Esophagus (tissue), 2 donors: ENCODE measurements around the gene SPTBN5. TPM values are rescaled to one million over a fixed set of nuclear protein-coding genes. Genes with fewer than 3 reads are reported as not detected.

Experiments used
- H3K27ac ChIP-seq, 2 donors: one replicate each; pipeline ENCODE4 v1.5.1; 2013; ENCODE audit warnings: low read depth in 2 of 2, mild to moderate bottlenecking in 2 of 2, inconsistent platforms in 1 of 2, low read length in 1 of 2, moderate library complexity in 1 of 2
- H3K27me3 ChIP-seq, 2 donors: one replicate each; pipeline ENCODE4 v1.6.1; 2013; ENCODE audit warnings: low read length in 2 of 2, control low read depth in 1 of 2, mild to moderate bottlenecking in 1 of 2; ENCODE audit not compliant: insufficient read depth in 2 of 2, control insufficient read depth in 1 of 2
- H3K36me3 ChIP-seq, 2 donors: one replicate each; pipeline ENCODE4 v1.6.1; 2013; ENCODE audit warnings: low read length in 1 of 2; ENCODE audit not compliant: control insufficient read depth in 2 of 2, insufficient read depth in 2 of 2
- H3K4me1 ChIP-seq, 2 donors: one replicate each; pipeline ENCODE4 v1.6.1; 2013; ENCODE audit warnings: low read length in 1 of 2; ENCODE audit not compliant: control insufficient read depth in 2 of 2, insufficient read depth in 2 of 2
- H3K4me3 ChIP-seq, 2 donors: one replicate each; pipeline ENCODE4 v1.5.1; 2013; ENCODE audit warnings: low read length in 2 of 2, mild to moderate bottlenecking in 2 of 2, low read depth in 1 of 2, moderate library complexity in 1 of 2
- H3K9me3 ChIP-seq, 2 donors: one replicate each; pipeline ENCODE4 v1.6.1; 2013; ENCODE audit warnings: mild to moderate bottlenecking in 2 of 2, low read depth in 1 of 2, low read length in 1 of 2, moderate library complexity in 1 of 2; ENCODE audit not compliant: control insufficient read depth in 2 of 2, insufficient read depth in 1 of 2
- WGBS, 2 donors: extraction: QIAGEN DNeasy Blood & Tissue Kit; methylation state at CpG; one replicate each; pipeline ENCODE4 v1.1.7; 2013; 5-methylcytosine and 5-hydroxymethylcytosine counted together
- polyA plus RNA-seq, 2 donors: library from polyadenylated mRNA; stranded (reverse); fragments of 200-250 nt; gene quantifications; one replicate each; pipeline ENCODE4 v1.2.3, GENCODE V29; 2013
- donor health status: healthy with polysubstance abuse.
- donor health status: Bipolar disorder and iron deficiency.

SPTBN5 gene
- polyA plus RNA-seq, 2 donors, result 2.7 to 9.3 TPM

- 76 to 86% methylated on average over 6 of the region's 6 CpGs for WGBS, 2 donors
- Histone ChIP-seq H3K4me1 (peaks cover 2 to 5% of the 10 kb centered on the region in 2 donors), H3K27ac (no peak overlapping the region), H3K4me3 (no peak overlapping the region), H3K27me3 (no peaks in the 10 kb centered on the region), H3K9me3 (no peaks in the 10 kb centered on the region), H3K36me3 (peaks cover 0 to 7% of the 10 kb centered on the region in 2 donors)
Observed at GRCh38 chr15:41928100-41928499, 34.2 kb upstream of the SPTBN5 start.

- Histone ChIP-seq H3K27ac (no peak overlapping the region), H3K4me1 (peaks cover 2 to 4% of the 10 kb centered on the region in 2 donors)
- WGBS, 2 donors, result 87 to 89% methylated on average over 3 of the region's 3 CpGs
Observed at GRCh38 chr15:41927536-41927935, 33.7 kb upstream of the SPTBN5 start.

GRCh38 chr15:41926185-41927056 lies 32.6 kb upstream of the SPTBN5 start:
- Histone ChIP-seq H3K4me1 (peaks cover 2 to 3% of the 10 kb centered on the region in 2 donors), H3K9me3 (no peaks in the 10 kb centered on the region), H3K36me3 (peaks cover 0 to 4% of the 10 kb centered on the region in 2 donors), H3K4me3 (no peak overlapping the region), H3K27me3 (no peaks in the 10 kb centered on the region), H3K27ac (peak overlapping the region in 1 of 2 donors; percentile 40)
- WGBS, 2 donors, result 64 to 73% methylated on average over 10 of the region's 10 CpGs

More at GRCh38 chr15:41927536-41927935, 33.7 kb upstream of the SPTBN5 start:
- Histone ChIP-seq H3K4me3 (no peak overlapping the region), H3K36me3 (peaks cover 0 to 7% of the 10 kb centered on the region in 2 donors), H3K27me3 (no peaks in the 10 kb centered on the region), H3K9me3 (no peaks in the 10 kb centered on the region)

GRCh38 chr15:41925086-41925608 lies 31.3 kb upstream of the SPTBN5 start:
- Histone ChIP-seq H3K27ac (no peak overlapping the region), H3K4me1 (peaks cover 2% of the 10 kb centered on the region in 2 donors), H3K4me3 (no peak overlapping the region), H3K36me3 (peaks cover 0 to 5% of the 10 kb centered on the region in 2 donors), H3K9me3 (no peaks in the 10 kb centered on the region), H3K27me3 (no peaks in the 10 kb centered on the region)
- WGBS, 2 donors, result 73 to 89% methylated on average over 7 of the region's 7 CpGs

GRCh38 chr15:41923401-41923997 lies 29.6 kb upstream of the SPTBN5 start:
- no peak overlapping the region for H3K27ac ChIP-seq
- H3K4me3 ChIP-seq, result no peak overlapping the region
- peaks cover 1 to 6% of the 10 kb centered on the region in 2 donors for H3K4me1 ChIP-seq
- H3K27me3 ChIP-seq, result no peaks in the 10 kb centered on the region
- no peaks in the 10 kb centered on the region for H3K9me3 ChIP-seq
- 93 to 97% methylated on average over 3 of the region's 3 CpGs for WGBS, 2 donors
- H3K36me3 ChIP-seq, result peaks cover 2 to 16% of the 10 kb centered on the region in 2 donors

- H3K27ac ChIP-seq, result no peak overlapping the region
- peaks cover 4 to 23% of the 10 kb centered on the region in 2 donors for H3K36me3 ChIP-seq
- no peaks in the 10 kb centered on the region for H3K9me3 ChIP-seq
- H3K4me1 ChIP-seq, result peaks cover 3 to 12% of the 10 kb centered on the region in 2 donors
- WGBS, 2 donors, result 80 to 86% methylated on average over 9 of the region's 9 CpGs
- no peak overlapping the region for H3K4me3 ChIP-seq
- no peaks in the 10 kb centered on the region for H3K27me3 ChIP-seq
Observed at GRCh38 chr15:41922353-41922752, 28.5 kb upstream of the SPTBN5 start.

- H3K27ac ChIP-seq, result peak overlapping the region in 1 of 2 donors; percentile 3
- WGBS, 2 donors, result 71 to 78% methylated on average over 5 of the region's 5 CpGs
Observed at GRCh38 chr15:41921639-41922038, 27.8 kb upstream of the SPTBN5 start.

GRCh38 chr15:41921167-41921566 lies 27.3 kb upstream of the SPTBN5 start:
- WGBS, 2 donors, result 76 to 77% methylated on average over 9 of the region's 9 CpGs
- Histone ChIP-seq H3K27me3 (no peaks in the 10 kb centered on the region), H3K27ac (peak overlapping the region in 1 of 2 donors; percentile 3), H3K4me3 (no peak overlapping the region), H3K9me3 (no peaks in the 10 kb centered on the region), H3K4me1 (peaks cover 3 to 10% of the 10 kb centered on the region in 2 donors), H3K36me3 (peaks cover 4 to 21% of the 10 kb centered on the region in 2 donors)

More at GRCh38 chr15:41921639-41922038, 27.8 kb upstream of the SPTBN5 start:
- Histone ChIP-seq H3K9me3 (no peaks in the 10 kb centered on the region), H3K27me3 (no peaks in the 10 kb centered on the region), H3K36me3 (peaks cover 4 to 23% of the 10 kb centered on the region in 2 donors), H3K4me1 (peaks cover 3 to 12% of the 10 kb centered on the region in 2 donors), H3K4me3 (no peak overlapping the region)

- Histone ChIP-seq H3K4me3 (no peak overlapping the region), H3K27ac (no peak overlapping the region), H3K36me3 (peaks cover 4 to 20% of the 10 kb centered on the region in 2 donors), H3K27me3 (no peaks in the 10 kb centered on the region), H3K9me3 (no peaks in the 10 kb centered on the region), H3K4me1 (peaks cover 3 to 9% of the 10 kb centered on the region in 2 donors)
- 51 to 68% methylated on average over 3 of the region's 3 CpGs for WGBS, 2 donors
Observed at GRCh38 chr15:41919954-41920538, 26.2 kb upstream of the SPTBN5 start.
